ENCODE results near the gene SLIT3.

SLIT3 gene

GRCh38 chr5:168784454-168784853 lies 516.5 kb downstream of the SLIT3 start:
- DNase-seq: no peak

- DNase-seq: no peak
Observed at GRCh38 chr5:168781941-168782571, 518.9 kb downstream of the SLIT3 start.

- no peak for DNase-seq
Observed at GRCh38 chr5:168780888-168781287, 520.1 kb downstream of the SLIT3 start.

- no peak for DNase-seq
Observed at GRCh38 chr5:168779333-168779732, 521.6 kb downstream of the SLIT3 start.

- no peak for DNase-seq
Observed at GRCh38 chr5:168778536-168778935, 522.4 kb downstream of the SLIT3 start.

GRCh38 chr5:168777651-168778050 lies 523.3 kb downstream of the SLIT3 start:
- DNase-seq: no peak

GRCh38 chr5:168776070-168776469 lies 524.9 kb downstream of the SLIT3 start:
- DNase-seq: no peak

GRCh38 chr5:168773226-168773625 lies 527.7 kb downstream of the SLIT3 start:
- no peak for DNase-seq

GRCh38 chr5:168772316-168772961 lies 528.5 kb downstream of the SLIT3 start:
- DNase-seq: no peak

- no peak for DNase-seq
Observed at GRCh38 chr5:168771678-168772077, 529.3 kb downstream of the SLIT3 start.

- DNase-seq: no peak
Observed at GRCh38 chr5:168770996-168771395, 529.9 kb downstream of the SLIT3 start.

GRCh38 chr5:168770036-168770498 lies 530.9 kb downstream of the SLIT3 start:
- no peak for DNase-seq

- DNase-seq: no peak
Observed at GRCh38 chr5:168768172-168768571, 532.8 kb downstream of the SLIT3 start.

GRCh38 chr5:168766426-168766700 lies 534.6 kb downstream of the SLIT3 start:
- no peak for DNase-seq

- DNase-seq: peak; percentile 55
Observed at GRCh38 chr5:168765551-168766425, 535.2 kb downstream of the SLIT3 start.

GRCh38 chr5:168765086-168765550 lies 535.8 kb downstream of the SLIT3 start:
- no peak for DNase-seq

- DNase-seq: no peak
Observed at GRCh38 chr5:168756453-168757391, 544.2 kb downstream of the SLIT3 start.

GRCh38 chr5:168755548-168756093 lies 545.3 kb downstream of the SLIT3 start:
- no peak for DNase-seq

GRCh38 chr5:168753691-168754254 lies 547.2 kb downstream of the SLIT3 start:
- DNase-seq: no peak

- no peak for DNase-seq
Observed at GRCh38 chr5:168752416-168753190, 548.3 kb downstream of the SLIT3 start.

- no peak for DNase-seq
Observed at GRCh38 chr5:168752012-168752411, 548.9 kb downstream of the SLIT3 start.

All from left hindlimb (tissue), 1 donor.